Measurements from ENCODE around the gene CRYZL1.

- TF ChIP-seq CTCF (IDR thresholded peaks at IDR 0.05) (no peak), TCF7L2 (IDR thresholded peaks at IDR 0.05; ENCODE audit: low read depth, low read length) (no peak), POLR2AphosphoS5 (IDR thresholded peaks at IDR 0.05; ENCODE audit: low read depth, low read length) (no peak), REST (IDR thresholded peaks at IDR 0.05; ENCODE audit: insufficient read depth in 1 of 2, low read depth in 2 of 2, low read length in 1 of 2) (no peak)
Observed at GRCh38 chr21:33544451-33545195, 96.9 kb downstream of the CRYZL1 start.
